ENCODE measurements around the gene CDH22.
A peak's percentile ranks its signal among the peaks of the same experiment; 100 is the strongest.

CDH22 gene

GRCh38 chr20:46308258-46309157 is at the start of gene CDH22:
CDH22 (minus strand) TSS chr20:46308498; CDS start chr20:46251294, 57,204 bp downstream.
- DNase-seq: peak; percentile 63

- peak; percentile 52 for DNase-seq
Observed at GRCh38 chr20:46357030-46357514, 48.8 kb upstream of the CDH22 start.

GRCh38 chr20:46356195-46357029 is 48.1 kb upstream of the CDH22 start:
- no peak for DNase-seq

GRCh38 chr20:46355778-46356177 is 47.5 kb upstream of the CDH22 start:
- no peak for DNase-seq

GRCh38 chr20:46354920-46355654 is 46.8 kb upstream of the CDH22 start:
- DNase-seq: no peak

GRCh38 chr20:46354207-46354555 is 45.9 kb upstream of the CDH22 start:
- DNase-seq: no peak

GRCh38 chr20:46353500-46354206 is 45.4 kb upstream of the CDH22 start:
- DNase-seq: no peak

- no peak for DNase-seq
Observed at GRCh38 chr20:46352370-46352938, 44.2 kb upstream of the CDH22 start.

- no peak for DNase-seq
Observed at GRCh38 chr20:46351357-46352058, 43.2 kb upstream of the CDH22 start.

- no peak for DNase-seq
Observed at GRCh38 chr20:46350986-46351267, 42.6 kb upstream of the CDH22 start.

- peak; percentile 56 for DNase-seq
Observed at GRCh38 chr20:46350201-46350985, 42.1 kb upstream of the CDH22 start.

GRCh38 chr20:46349742-46350056 is 41.4 kb upstream of the CDH22 start:
- no peak for DNase-seq

GRCh38 chr20:46349035-46349741 is 40.9 kb upstream of the CDH22 start:
- peak; percentile 82 for DNase-seq

GRCh38 chr20:46347841-46348803 is 39.8 kb upstream of the CDH22 start:
- peak; percentile 66 for DNase-seq

GRCh38 chr20:46346770-46347169 is 38.5 kb upstream of the CDH22 start:
- DNase-seq: no peak

GRCh38 chr20:46344488-46345162 is 36.3 kb upstream of the CDH22 start:
- no peak for DNase-seq

- no peak for DNase-seq
Observed at GRCh38 chr20:46343975-46344357, 35.7 kb upstream of the CDH22 start.

- no peak for DNase-seq
Observed at GRCh38 chr20:46343348-46343974, 35.2 kb upstream of the CDH22 start.

All from femur (tissue), 1 donor.